Measurements from ENCODE around the gene OPCML. TPM values are rescaled to one million over a fixed set of nuclear protein-coding genes. Genes with fewer than 3 reads are reported as not detected.
A peak's percentile ranks its signal among the peaks of the same experiment; 100 is the strongest.

Gene OPCML
- total and polyA plus RNA-seq, 2 experiments from 2014 or later, result 1.2 to 4.4 TPM

- H3K27me3 ChIP-seq (ENCODE audit: insufficient read depth), result no peaks in the 10 kb centered on the region
- TF ChIP-seq, protein P1, sequence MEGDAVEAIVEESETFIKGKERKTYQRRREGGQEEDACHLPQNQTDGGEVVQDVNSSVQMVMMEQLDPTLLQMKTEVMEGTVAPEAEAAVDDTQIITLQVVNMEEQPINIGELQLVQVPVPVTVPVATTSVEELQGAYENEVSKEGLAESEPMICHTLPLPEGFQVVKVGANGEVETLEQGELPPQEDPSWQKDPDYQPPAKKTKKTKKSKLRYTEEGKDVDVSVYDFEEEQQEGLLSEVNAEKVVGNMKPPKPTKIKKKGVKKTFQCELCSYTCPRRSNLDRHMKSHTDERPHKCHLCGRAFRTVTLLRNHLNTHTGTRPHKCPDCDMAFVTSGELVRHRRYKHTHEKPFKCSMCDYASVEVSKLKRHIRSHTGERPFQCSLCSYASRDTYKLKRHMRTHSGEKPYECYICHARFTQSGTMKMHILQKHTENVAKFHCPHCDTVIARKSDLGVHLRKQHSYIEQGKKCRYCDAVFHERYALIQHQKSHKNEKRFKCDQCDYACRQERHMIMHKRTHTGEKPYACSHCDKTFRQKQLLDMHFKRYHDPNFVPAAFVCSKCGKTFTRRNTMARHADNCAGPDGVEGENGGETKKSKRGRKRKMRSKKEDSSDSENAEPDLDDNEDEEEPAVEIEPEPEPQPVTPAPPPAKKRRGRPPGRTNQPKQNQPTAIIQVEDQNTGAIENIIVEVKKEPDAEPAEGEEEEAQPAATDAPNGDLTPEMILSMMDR (conservative IDR thresholded peaks at IDR 0.05; ENCODE audit: low read depth in 2 of 2), result peak; percentile 82
- TF ChIP-seq CREB1 (CRISPR knock-in tag; IDR thresholded peaks at IDR 0.05; ENCODE audit: low read depth), result no peak
- H2AFZ ChIP-seq, result peak overlapping the region; percentile 86
- 0 out of 2 replicates have a peak, but pooled peaks cover 3% of the 10 kb centered on the region for H3F3A ChIP-seq (replicated peaks; ENCODE audit: low read depth)
- Mint-ChIP-seq H3K4me1 (peaks cover 23% of the 10 kb centered on the region), H3K9me3 (no peaks in the 10 kb centered on the region), H3K27ac (no peak overlapping the region), H3K4me3 (no peak overlapping the region), H3K36me3 (ENCODE audit: low read depth) (no peaks in the 10 kb centered on the region), H3K27me3 (ENCODE audit: insufficient read depth, low read depth, poor library complexity) (peaks cover 2% of the 10 kb centered on the region)
- H3K9me2 ChIP-seq (ENCODE audit: insufficient read depth), result peaks cover 12% of the 10 kb centered on the region
- H3K36me3 ChIP-seq (ENCODE audit: insufficient read depth), result no peaks in the 10 kb centered on the region
- H3K4me2 ChIP-seq, result no peak overlapping the region
- peak; percentile 62 for ATAC-seq
- H3K4me1 ChIP-seq (ENCODE audit: insufficient read depth), result peaks cover 10% of the 10 kb centered on the region
- no peak overlapping the region for H3K27ac ChIP-seq (ENCODE audit: low read depth)
- H4K20me1 ChIP-seq (replicated peaks; ENCODE audit: insufficient read depth), result no peaks in the 10 kb centered on the region
- no peaks in the 10 kb centered on the region for H3K79me2 ChIP-seq (replicated peaks; ENCODE audit: insufficient read depth)
- peak; percentile 89 for DNase-seq (ENCODE audit: low spot score)
- H3K4me3 ChIP-seq, result no peak overlapping the region
These were observed 44.0 kb upstream of the OPCML start for GRCh38 chr11:133576351-133576750.

GRCh38 chr11:133573081-133573480 is 40.8 kb upstream of the OPCML start:
- Histone ChIP-seq H3K27me3 (ENCODE audit: insufficient read depth) (no peaks in the 10 kb centered on the region), H3K36me3 (ENCODE audit: insufficient read depth) (no peaks in the 10 kb centered on the region), H3F3A (replicated peaks; ENCODE audit: low read depth) (no peaks in the 10 kb centered on the region), H3K9me2 (ENCODE audit: insufficient read depth) (peaks cover 3% of the 10 kb centered on the region; the same call in 1 of the 2 replicates), H3K79me2 (replicated peaks; ENCODE audit: insufficient read depth) (no peaks in the 10 kb centered on the region), H3K4me3 (no peak overlapping the region), H4K20me1 (replicated peaks; ENCODE audit: insufficient read depth) (no peaks in the 10 kb centered on the region), H3K4me2 (no peak overlapping the region), H3K27ac (ENCODE audit: low read depth) (no peak overlapping the region), H3K4me1 (ENCODE audit: insufficient read depth) (no peaks in the 10 kb centered on the region; the same call in 1 of the 2 replicates), H2AFZ (no peak overlapping the region)
- ATAC-seq (no peak), DNase-seq (ENCODE audit: low spot score) (no peak)
- H3K4me3 Mint-ChIP-seq, result no peak overlapping the region
- H3K27me3 Mint-ChIP-seq (ENCODE audit: insufficient read depth, low read depth, poor library complexity), result peaks cover 2% of the 10 kb centered on the region
- TF ChIP-seq ZNF331 (CRISPR knock-in tag; IDR thresholded peaks at IDR 0.05; ENCODE audit: low read depth), result no peak
- no peak for TF ChIP-seq JUNB (IDR thresholded peaks at IDR 0.05; ENCODE audit: unreplicated experiment)
- no peak for TF ChIP-seq STAT1 (IDR thresholded peaks at IDR 0.05; ENCODE audit: unreplicated experiment)
- no peaks in the 10 kb centered on the region for H3K36me3 Mint-ChIP-seq (ENCODE audit: low read depth)
- H3K27ac Mint-ChIP-seq, result no peak overlapping the region
- no peaks in the 10 kb centered on the region for H3K9me3 Mint-ChIP-seq
- peaks cover 14% of the 10 kb centered on the region for H3K4me1 Mint-ChIP-seq

DNA sequence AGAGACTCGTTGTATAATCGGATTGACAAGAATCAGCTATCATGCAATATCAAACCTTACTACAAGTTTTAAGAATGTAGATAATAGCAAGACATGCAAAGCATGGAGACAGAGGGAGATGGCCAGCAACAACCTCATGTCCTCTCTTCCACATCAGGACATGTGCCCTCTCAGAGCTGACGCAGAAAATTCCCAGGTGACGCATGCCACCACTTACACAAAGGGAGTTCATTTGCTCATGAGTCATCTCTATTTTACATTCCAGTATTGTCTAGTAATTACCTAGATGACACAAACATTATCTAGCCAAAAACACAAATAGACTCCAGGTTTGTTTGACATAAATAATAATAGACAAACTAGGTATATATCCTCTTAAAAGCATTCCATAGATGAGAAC is 38.1 kb upstream of the OPCML start:
- H3K27ac ChIP-seq (ENCODE audit: low read depth), result no peak overlapping the region
- no peak overlapping the region for H2AFZ ChIP-seq
- ATAC-seq, result no peak
- H3K36me3 Mint-ChIP-seq (ENCODE audit: low read depth), result no peaks in the 10 kb centered on the region
- H3K9me2 ChIP-seq (ENCODE audit: insufficient read depth), result peaks cover 3% of the 10 kb centered on the region; the same call in 1 of the 2 replicates
- no peaks in the 10 kb centered on the region for H4K20me1 ChIP-seq (replicated peaks; ENCODE audit: insufficient read depth)
- H3K79me2 ChIP-seq (replicated peaks; ENCODE audit: insufficient read depth), result no peaks in the 10 kb centered on the region
- peaks cover 6% of the 10 kb centered on the region; the same call in 2 of the 3 replicates for H3K4me1 Mint-ChIP-seq
- H3K4me1 ChIP-seq (ENCODE audit: insufficient read depth), result no peaks in the 10 kb centered on the region; the same call in 1 of the 2 replicates
- H3K27me3 ChIP-seq (ENCODE audit: insufficient read depth), result no peaks in the 10 kb centered on the region
- H3K4me3 Mint-ChIP-seq, result no peak overlapping the region
- H3K9me3 Mint-ChIP-seq, result no peaks in the 10 kb centered on the region
- H3K36me3 ChIP-seq (ENCODE audit: insufficient read depth), result no peaks in the 10 kb centered on the region
- H3K27ac Mint-ChIP-seq, result no peak overlapping the region
- no peak overlapping the region for H3K4me2 ChIP-seq
- H3K27me3 Mint-ChIP-seq (ENCODE audit: insufficient read depth, low read depth, poor library complexity), result no peaks in the 10 kb centered on the region
- no peak for DNase-seq (ENCODE audit: low spot score)
- H3K4me3 ChIP-seq, result no peak overlapping the region
- no peaks in the 10 kb centered on the region for H3F3A ChIP-seq (replicated peaks; ENCODE audit: low read depth)
- TF ChIP-seq JUNB (IDR thresholded peaks at IDR 0.05; ENCODE audit: unreplicated experiment) (no peak), REST (IDR thresholded peaks at IDR 0.05; ENCODE audit: unreplicated experiment) (no peak), ZNF331 (CRISPR knock-in tag; IDR thresholded peaks at IDR 0.05; ENCODE audit: low read depth) (no peak), EZH2 (IDR thresholded peaks at IDR 0.05; ENCODE audit: low read depth, unreplicated experiment) (no peak), EZH2phosphoT487 (IDR thresholded peaks at IDR 0.05; ENCODE audit: unreplicated experiment) (no peak), CREB1 (CRISPR knock-in tag; IDR thresholded peaks at IDR 0.05; ENCODE audit: low read depth) (no peak), ZNF114 (CRISPR knock-in tag; IDR thresholded peaks at IDR 0.05) (no peak), POLR2AphosphoS5 (IDR thresholded peaks at IDR 0.05; ENCODE audit: low read depth) (no peak)
- TF ChIP-seq, protein P1 (conservative IDR thresholded peaks at IDR 0.05; ENCODE audit: low read depth in 2 of 2), result no peak
- TF ChIP-seq, protein P2, sequence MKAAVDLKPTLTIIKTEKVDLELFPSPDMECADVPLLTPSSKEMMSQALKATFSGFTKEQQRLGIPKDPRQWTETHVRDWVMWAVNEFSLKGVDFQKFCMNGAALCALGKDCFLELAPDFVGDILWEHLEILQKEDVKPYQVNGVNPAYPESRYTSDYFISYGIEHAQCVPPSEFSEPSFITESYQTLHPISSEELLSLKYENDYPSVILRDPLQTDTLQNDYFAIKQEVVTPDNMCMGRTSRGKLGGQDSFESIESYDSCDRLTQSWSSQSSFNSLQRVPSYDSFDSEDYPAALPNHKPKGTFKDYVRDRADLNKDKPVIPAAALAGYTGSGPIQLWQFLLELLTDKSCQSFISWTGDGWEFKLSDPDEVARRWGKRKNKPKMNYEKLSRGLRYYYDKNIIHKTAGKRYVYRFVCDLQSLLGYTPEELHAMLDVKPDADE (IDR thresholded peaks at IDR 0.05), result no peak

All from GM23338 (cell line).